ENCODE results near the gene DYRK3. TPM values are rescaled to one million over a fixed set of nuclear protein-coding genes. Genes with fewer than 3 reads are reported as not detected.
A peak's percentile ranks its signal among the peaks of the same experiment; 100 is the strongest.

The DYRK3 gene
- total and polyA plus RNA-seq, 9 of the 15 experiments (the other 6 are each of a cell fraction or from before 2014, with no cell fraction given), result 4.5 to 33.7 (median 25.7) TPM

DNA sequence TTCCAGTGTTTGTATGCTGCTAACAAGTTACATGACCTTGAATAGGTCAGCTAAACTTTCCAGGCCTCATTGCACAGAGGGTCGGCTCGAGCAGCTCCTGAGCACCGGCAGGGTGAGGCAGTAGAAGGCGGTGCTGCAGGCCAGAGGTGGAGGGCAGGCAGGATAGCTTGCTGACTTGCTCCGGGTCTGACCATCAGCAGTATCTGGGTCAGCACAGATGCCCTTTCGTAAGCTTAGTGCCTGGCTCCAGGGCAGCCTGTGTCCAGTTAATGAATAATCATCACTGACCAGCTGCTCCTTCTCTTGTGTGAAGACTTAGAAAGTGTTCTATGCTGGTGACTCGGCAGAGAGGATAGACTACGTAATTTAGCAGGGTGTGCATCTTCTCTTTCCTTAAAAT, 56.3 kb downstream of the DYRK3 start:
- FAIRE-seq (no peak), DNase-seq (ENCODE audit: extremely low read depth in 1 of 4, low spot score in 3 of 4) (peak in 2 of 4 experiments; percentile 20 to 55), ATAC-seq (peak; percentile 42)
- peak overlapping the region in 1 of 2 experiments; percentile 81; a peak in 2 of 4 replicates for H3K9ac ChIP-seq (ENCODE audit: insufficient read depth in 1 of 2, low read depth in 2 of 2, low read length in 2 of 2)
- peaks cover 82% of the 10 kb centered on the region for H4K20me1 ChIP-seq (replicated peaks; ENCODE audit: control insufficient read depth, insufficient read depth, low read length)
- no peaks in the 10 kb centered on the region for H3K27me3 ChIP-seq (ENCODE audit: control insufficient read depth in 2 of 2, insufficient read depth in 2 of 2, low read length in 2 of 2)
- H3K4me1 ChIP-seq (replicated peaks in 1 of 2; ENCODE audit: control insufficient read depth in 2 of 2, insufficient read depth in 2 of 2, low read length in 2 of 2), result peaks cover 41 to 63% of the 10 kb centered on the region in 2 experiments
- no peak overlapping the region for H3K4me2 ChIP-seq (ENCODE audit: insufficient read depth, low read length)
- H3K36me3 ChIP-seq (ENCODE audit: control insufficient read depth, insufficient read depth, low read length), result peaks cover 34% of the 10 kb centered on the region; the same call in 2 of the 3 replicates
- no peak overlapping the region for H3K4me3 ChIP-seq
- in situ Hi-C loops (cut with MboI) (no loop called here), intact Hi-C loops (cut with micrococcal nuclease) (no loop called here)
- 36% methylated on average over 8 of the region's 8 CpGs for WGBS (ENCODE audit: insufficient coverage, low coverage, missing lambda C conversion rate)
- no TSS peak for BruUV-seq (replicated peaks)
- peaks cover 22% of the 10 kb centered on the region for H3K9me1 ChIP-seq (ENCODE audit: control insufficient read depth, insufficient read depth, low read length)
- H3K9me3 ChIP-seq (replicated peaks; ENCODE audit: control insufficient read depth, insufficient read depth, low read depth, low read length), result no peaks in the 10 kb centered on the region
- ChIA-PET POLR2A (interaction anchor here (0.5 to 10.1 kb wide), 14 partner anchors 8 to 891 kb away, joined by 3 to 130 read pairs (median 3); partner anchors contain the start of gene FCMR), CTCF (ENCODE audit: low intra/inter-chr PET ratio) (interaction anchor here (0.6 kb wide), 1 partner anchor 225 kb away, joined by 3 read pairs; no protein-coding TSS in a partner anchor)
- no peak overlapping the region for H2AFZ ChIP-seq (ENCODE audit: low read depth, low read length)
- no peak overlapping the region for H3K27ac ChIP-seq (ENCODE audit: extremely low read depth, low read depth, low read length)
- peaks cover 99% of the 10 kb centered on the region for H3K79me2 ChIP-seq (ENCODE audit: control insufficient read depth, insufficient read depth, low read length)
- TF ChIP-seq DNMT1 (IDR thresholded peaks at IDR 0.05) (no peak), ARID1B (IDR thresholded peaks at IDR 0.05) (peak; percentile 68), NCOR1 (IDR thresholded peaks at IDR 0.05) (peak; percentile 46; the same call in 1 of the 2 replicates), RFX5 (IDR thresholded peaks at IDR 0.05; ENCODE audit: low read depth, low read length) (no peak), RHOXF2B (CRISPR knock-in tag; conservative IDR thresholded peaks at IDR 0.05) (no peak), TARDBP (IDR thresholded peaks at IDR 0.05) (no peak), TCF3 (CRISPR knock-in tag; IDR thresholded peaks at IDR 0.05) (peak; percentile 77), SNRNP70 (optimal IDR thresholded peaks at IDR 0.05; ENCODE audit: low read depth, low read length) (no peak), ZNF507 (tag; conservative IDR thresholded peaks at IDR 0.05) (no peak), KDM1A (IDR thresholded peaks at IDR 0.05) (peak in 1 of 2 experiments; percentile 7; a peak in 1 of 4 replicates), HNRNPL (IDR thresholded peaks at IDR 0.05; ENCODE audit: low read depth, low read length) (no peak), ESRRA (IDR thresholded peaks at IDR 0.05; ENCODE audit: borderline replicate concordance, low read depth) (peak; percentile 37; the same call in 1 of the 2 replicates), TEAD4 (IDR thresholded peaks at IDR 0.05; ENCODE audit: low read length) (peak; percentile 40; the same call in 1 of the 2 replicates), TEAD4 (CRISPR knock-in tag; IDR thresholded peaks at IDR 0.05; ENCODE audit: borderline replicate concordance) (no peak), TAL1 (IDR thresholded peaks at IDR 0.05) (peak; percentile 72; the same call in 1 of the 2 replicates)
- TF ChIP-seq, protein P1, sequence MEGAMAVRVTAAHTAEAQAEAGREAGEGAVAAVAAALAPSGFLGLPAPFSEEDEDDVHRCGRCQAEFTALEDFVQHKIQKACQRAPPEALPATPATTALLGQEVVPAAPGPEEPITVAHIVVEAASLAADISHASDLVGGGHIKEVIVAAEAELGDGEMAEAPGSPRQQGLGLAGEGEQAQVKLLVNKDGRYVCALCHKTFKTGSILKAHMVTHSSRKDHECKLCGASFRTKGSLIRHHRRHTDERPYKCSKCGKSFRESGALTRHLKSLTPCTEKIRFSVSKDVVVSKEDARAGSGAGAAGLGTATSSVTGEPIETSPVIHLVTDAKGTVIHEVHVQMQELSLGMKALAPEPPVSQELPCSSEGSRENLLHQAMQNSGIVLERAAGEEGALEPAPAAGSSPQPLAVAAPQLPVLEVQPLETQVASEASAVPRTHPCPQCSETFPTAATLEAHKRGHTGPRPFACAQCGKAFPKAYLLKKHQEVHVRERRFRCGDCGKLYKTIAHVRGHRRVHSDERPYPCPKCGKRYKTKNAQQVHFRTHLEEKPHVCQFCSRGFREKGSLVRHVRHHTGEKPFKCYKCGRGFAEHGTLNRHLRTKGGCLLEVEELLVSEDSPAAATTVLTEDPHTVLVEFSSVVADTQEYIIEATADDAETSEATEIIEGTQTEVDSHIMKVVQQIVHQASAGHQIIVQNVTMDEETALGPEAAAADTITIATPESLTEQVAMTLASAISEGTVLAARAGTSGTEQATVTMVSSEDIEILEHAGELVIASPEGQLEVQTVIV (CRISPR knock-in tag; IDR thresholded peaks at IDR 0.05; ENCODE audit: borderline replicate concordance), result no peak
- TF ChIP-seq, protein P2, sequence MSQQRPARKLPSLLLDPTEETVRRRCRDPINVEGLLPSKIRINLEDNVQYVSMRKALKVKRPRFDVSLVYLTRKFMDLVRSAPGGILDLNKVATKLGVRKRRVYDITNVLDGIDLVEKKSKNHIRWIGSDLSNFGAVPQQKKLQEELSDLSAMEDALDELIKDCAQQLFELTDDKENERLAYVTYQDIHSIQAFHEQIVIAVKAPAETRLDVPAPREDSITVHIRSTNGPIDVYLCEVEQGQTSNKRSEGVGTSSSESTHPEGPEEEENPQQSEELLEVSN (IDR thresholded peaks at IDR 0.05; ENCODE audit: borderline replicate concordance in 1 of 2, extremely low read depth in 1 of 2, insufficient read depth in 1 of 2, insufficient read length in 1 of 2, low read depth in 1 of 2, low read length in 1 of 2, poor library complexity in 1 of 2, severe bottlenecking in 1 of 2), result no peak
- TF ChIP-seq, protein P3, sequence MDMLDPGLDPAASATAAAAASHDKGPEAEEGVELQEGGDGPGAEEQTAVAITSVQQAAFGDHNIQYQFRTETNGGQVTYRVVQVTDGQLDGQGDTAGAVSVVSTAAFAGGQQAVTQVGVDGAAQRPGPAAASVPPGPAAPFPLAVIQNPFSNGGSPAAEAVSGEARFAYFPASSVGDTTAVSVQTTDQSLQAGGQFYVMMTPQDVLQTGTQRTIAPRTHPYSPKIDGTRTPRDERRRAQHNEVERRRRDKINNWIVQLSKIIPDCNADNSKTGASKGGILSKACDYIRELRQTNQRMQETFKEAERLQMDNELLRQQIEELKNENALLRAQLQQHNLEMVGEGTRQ (CRISPR knock-in tag; IDR thresholded peaks at IDR 0.05), result no peak
- TF ChIP-seq, protein P4, sequence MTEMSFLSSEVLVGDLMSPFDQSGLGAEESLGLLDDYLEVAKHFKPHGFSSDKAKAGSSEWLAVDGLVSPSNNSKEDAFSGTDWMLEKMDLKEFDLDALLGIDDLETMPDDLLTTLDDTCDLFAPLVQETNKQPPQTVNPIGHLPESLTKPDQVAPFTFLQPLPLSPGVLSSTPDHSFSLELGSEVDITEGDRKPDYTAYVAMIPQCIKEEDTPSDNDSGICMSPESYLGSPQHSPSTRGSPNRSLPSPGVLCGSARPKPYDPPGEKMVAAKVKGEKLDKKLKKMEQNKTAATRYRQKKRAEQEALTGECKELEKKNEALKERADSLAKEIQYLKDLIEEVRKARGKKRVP (CRISPR knock-in tag; IDR thresholded peaks at IDR 0.05), result no peak
